ENCODE results near the gene PRKAB1. TPM values are rescaled to one million over a fixed set of nuclear protein-coding genes. Genes with fewer than 3 reads are reported as not detected.

PRKAB1 gene
- total RNA-seq, 1 experiment from 2014 or later, result 37.3 TPM

- no peak for TF ChIP-seq CTCF (IDR thresholded peaks at IDR 0.05; ENCODE audit: insufficient read depth in 1 of 2, low read depth in 1 of 2, low read length in 1 of 2, severe bottlenecking in 1 of 2, unreplicated experiment in 1 of 2)
- H3K9me3 Mint-ChIP-seq (ENCODE audit: unreplicated experiment), result no peaks in the 10 kb centered on the region
- Histone ChIP-seq H3K27me3 (replicated peaks; ENCODE audit: control insufficient read depth, insufficient read depth, low read length) (no peaks in the 10 kb centered on the region), H3K4me3 (ENCODE audit: low read depth, low read length) (no peak overlapping the region), H3K9me3 (no peaks in the 10 kb centered on the region), H3K4me1 (no peaks in the 10 kb centered on the region), H3K36me3 (ENCODE audit: control insufficient read depth, insufficient read depth, low read length) (peaks cover 1% of the 10 kb centered on the region; the same call in 1 of the 2 replicates)
- peaks cover 10% of the 10 kb centered on the region for H3K4me1 Mint-ChIP-seq (ENCODE audit: low read depth, unreplicated experiment)
- intact Hi-C loops (cut with micrococcal nuclease; ENCODE audit: unreplicated experiment), result loop anchor here (10.0 kb wide), 1 partner anchor 88 kb away; no protein-coding TSS in a partner anchor
- no TSS peak for BruUV-seq (replicated peaks)
- H3K27ac Mint-ChIP-seq (ENCODE audit: unreplicated experiment), result no peak overlapping the region
- H3K36me3 Mint-ChIP-seq (ENCODE audit: insufficient read depth, unreplicated experiment), result peaks cover 28% of the 10 kb centered on the region
- H3K27me3 Mint-ChIP-seq (ENCODE audit: insufficient read depth, unreplicated experiment), result no peaks in the 10 kb centered on the region
- no peak for DNase-seq
- ChIA-PET POLR2A (no interaction called here), CTCF (no interaction called here)
- H3K4me3 Mint-ChIP-seq (ENCODE audit: unreplicated experiment), result no peak overlapping the region
These were observed 29.0 kb downstream of the PRKAB1 start for GRCh38 chr12:119696943-119697342.

GRCh38 chr12:119699199-119699760 lies 31.3 kb downstream of the PRKAB1 start:
- ChIA-PET POLR2A (no interaction called here), CTCF (no interaction called here)
- no peak for TF ChIP-seq CTCF (IDR thresholded peaks at IDR 0.05; ENCODE audit: insufficient read depth in 1 of 2, low read depth in 1 of 2, low read length in 1 of 2, severe bottlenecking in 1 of 2, unreplicated experiment in 1 of 2)
- Histone ChIP-seq H3K9me3 (no peaks in the 10 kb centered on the region), H3K4me1 (no peaks in the 10 kb centered on the region), H3K4me3 (ENCODE audit: low read depth, low read length) (no peak overlapping the region), H3K27me3 (replicated peaks; ENCODE audit: control insufficient read depth, insufficient read depth, low read length) (no peaks in the 10 kb centered on the region), H3K36me3 (ENCODE audit: control insufficient read depth, insufficient read depth, low read length) (peaks cover 1% of the 10 kb centered on the region; the same call in 1 of the 2 replicates)
- H3K9me3 Mint-ChIP-seq (ENCODE audit: unreplicated experiment), result no peaks in the 10 kb centered on the region
- H3K27ac Mint-ChIP-seq (ENCODE audit: unreplicated experiment), result no peak overlapping the region
- intact Hi-C loops (cut with micrococcal nuclease; ENCODE audit: unreplicated experiment), result loop anchor here (10.0 kb wide), 1 partner anchor 86 kb away; no protein-coding TSS in a partner anchor
- DNase-seq, result no peak
- no peaks in the 10 kb centered on the region for H3K27me3 Mint-ChIP-seq (ENCODE audit: insufficient read depth, unreplicated experiment)
- no peaks in the 10 kb centered on the region for H3K4me1 Mint-ChIP-seq (ENCODE audit: low read depth, unreplicated experiment)
- no peak overlapping the region for H3K4me3 Mint-ChIP-seq (ENCODE audit: unreplicated experiment)
- BruUV-seq (replicated peaks), result no TSS peak
- peaks cover 36% of the 10 kb centered on the region for H3K36me3 Mint-ChIP-seq (ENCODE audit: insufficient read depth, unreplicated experiment)

GRCh38 chr12:119700078-119700477 lies 32.1 kb downstream of the PRKAB1 start:
- Histone ChIP-seq H3K9me3 (no peaks in the 10 kb centered on the region), H3K27me3 (replicated peaks; ENCODE audit: control insufficient read depth, insufficient read depth, low read length) (no peaks in the 10 kb centered on the region), H3K4me3 (ENCODE audit: low read depth, low read length) (no peak overlapping the region), H3K4me1 (no peaks in the 10 kb centered on the region), H3K36me3 (ENCODE audit: control insufficient read depth, insufficient read depth, low read length) (peaks cover 1% of the 10 kb centered on the region; the same call in 1 of the 2 replicates)
- Mint-ChIP-seq H3K36me3 (ENCODE audit: insufficient read depth, unreplicated experiment) (peaks cover 36% of the 10 kb centered on the region), H3K9me3 (ENCODE audit: unreplicated experiment) (no peaks in the 10 kb centered on the region), H3K27me3 (ENCODE audit: insufficient read depth, unreplicated experiment) (no peaks in the 10 kb centered on the region), H3K4me1 (ENCODE audit: low read depth, unreplicated experiment) (no peaks in the 10 kb centered on the region), H3K4me3 (ENCODE audit: unreplicated experiment) (no peak overlapping the region), H3K27ac (ENCODE audit: unreplicated experiment) (no peak overlapping the region)
- CTCF ChIA-PET, result no interaction called here
- POLR2A ChIA-PET, result no interaction called here
- no peak for DNase-seq
- no TSS peak for BruUV-seq (replicated peaks)
- intact Hi-C loops (cut with micrococcal nuclease; ENCODE audit: unreplicated experiment), result no loop called here
- TF ChIP-seq CTCF (IDR thresholded peaks at IDR 0.05; ENCODE audit: insufficient read depth in 1 of 2, low read depth in 1 of 2, low read length in 1 of 2, severe bottlenecking in 1 of 2, unreplicated experiment in 1 of 2), result no peak
